GM18907 (cell line): ENCODE measurements around the gene ZNF276.
A peak's percentile ranks its signal among the peaks of the same experiment; 100 is the strongest.
"Not testable (repeated sequence)": the region's sequence is repeated elsewhere in the genome, so short reads cannot be mapped to it uniquely, and the experiment has no call there.

ENCODE experiments used
- ATAC-seq: cut with Tn5 transposase; IDR thresholded peaks from one replicate; pipeline ENCODE4 v1.9.1; 2021; ENCODE audit warnings: mild to moderate bottlenecking, moderate library complexity; ENCODE audit not compliant: unreplicated experiment

The ZNF276 gene

GRCh38 chr16:89733792-89734191 lies 12.5 kb downstream of the ZNF276 start:
- no peak for ATAC-seq

GRCh38 chr16:89736554-89736953 lies 15.2 kb downstream of the ZNF276 start:
- no peak for ATAC-seq

GRCh38 chr16:89737341-89738071 lies 16.2 kb downstream of the ZNF276 start:
- no peak for ATAC-seq

GRCh38 chr16:89738072-89738377 lies 16.7 kb downstream of the ZNF276 start:
- ATAC-seq = no peak

GRCh38 chr16:89738538-89739317 lies 17.4 kb downstream of the ZNF276 start:
- ATAC-seq = no peak

- ATAC-seq = no peak
Measured at GRCh38 chr16:89739383-89739782, 18.0 kb downstream of the ZNF276 start.

GRCh38 chr16:89741342-89742014 lies 20.1 kb downstream of the ZNF276 start:
- ATAC-seq = no peak

GRCh38 chr16:89742948-89743347 lies 21.6 kb downstream of the ZNF276 start:
- ATAC-seq = no peak

- ATAC-seq = no peak
Measured at GRCh38 chr16:89744813-89745212, 23.5 kb downstream of the ZNF276 start.

- ATAC-seq = no peak
Measured at GRCh38 chr16:89746043-89746442, 24.7 kb downstream of the ZNF276 start.

- ATAC-seq = no peak
Measured at GRCh38 chr16:89748076-89748475, 26.7 kb downstream of the ZNF276 start.

- ATAC-seq = no peak
Measured at GRCh38 chr16:89748921-89749320, 27.6 kb downstream of the ZNF276 start.

- no peak for ATAC-seq
Measured at GRCh38 chr16:89749637-89750036, 28.3 kb downstream of the ZNF276 start.

GRCh38 chr16:89759746-89760340 lies 38.5 kb downstream of the ZNF276 start:
- no peak for ATAC-seq

GRCh38 chr16:89761304-89761922 lies 40.1 kb downstream of the ZNF276 start:
- no peak for ATAC-seq

GRCh38 chr16:89764711-89765201 lies 43.4 kb downstream of the ZNF276 start:
- ATAC-seq = peak; percentile 80

GRCh38 chr16:89765292-89765830 lies 44.0 kb downstream of the ZNF276 start:
- ATAC-seq = peak; percentile 10

GRCh38 chr16:89770367-89770766 lies 49.0 kb downstream of the ZNF276 start:
- ATAC-seq = no peak

- no peak for ATAC-seq
Measured at GRCh38 chr16:89775223-89775622, 53.9 kb downstream of the ZNF276 start.

- not testable (repeated sequence) for ATAC-seq
Measured at GRCh38 chr16:89778211-89778610, 56.9 kb downstream of the ZNF276 start.
